ENCODE results near the gene SPPL2B.
"Not testable (repeated sequence)": the region's sequence is repeated elsewhere in the genome, so short reads cannot be mapped to it uniquely, and the experiment has no call there.

SPPL2B gene

DNA sequence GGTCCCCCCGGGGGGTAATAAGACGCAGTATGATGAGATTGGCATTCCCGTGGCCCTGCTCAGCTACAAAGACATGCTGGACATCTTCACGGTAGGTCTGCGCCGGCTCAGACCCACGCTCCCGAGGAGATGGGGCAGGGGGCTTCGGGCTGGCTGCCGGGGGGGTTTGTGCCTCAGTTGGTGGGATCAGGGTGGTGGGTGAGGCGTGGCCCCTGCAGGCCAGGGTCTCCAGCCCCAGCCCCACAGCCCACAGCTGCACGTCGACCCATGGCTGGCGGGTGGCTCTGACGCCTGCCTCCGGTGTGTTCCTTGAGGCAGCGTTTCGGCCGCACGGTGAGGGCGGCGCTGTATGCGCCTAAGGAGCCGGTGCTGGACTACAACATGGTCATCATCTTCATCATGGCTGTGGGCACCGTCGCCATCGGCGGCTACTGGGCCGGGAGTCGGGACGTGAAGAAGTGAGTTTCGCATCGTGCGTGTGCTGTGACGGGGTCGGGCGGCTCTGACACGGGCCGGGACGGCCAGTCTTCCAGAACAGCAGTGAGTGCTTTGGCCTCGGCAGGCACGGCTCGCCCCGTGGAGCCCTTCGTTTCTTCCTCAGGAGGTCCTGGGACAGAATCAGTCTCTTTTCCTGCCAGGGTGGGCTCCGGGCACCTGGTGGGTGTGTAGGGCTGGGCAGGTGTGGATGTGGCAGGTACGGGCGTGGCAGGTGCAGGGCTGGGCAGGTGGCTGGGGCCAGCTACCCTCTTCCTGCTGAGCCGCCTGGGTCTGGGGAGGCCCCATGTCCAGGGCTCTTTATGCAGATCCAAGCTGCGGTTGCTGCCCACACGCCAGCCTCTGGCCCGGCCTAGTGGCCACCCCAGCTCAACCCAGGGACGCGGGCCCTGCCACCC lies 10.5 kb downstream of the SPPL2B start:
- no peak for DNase-seq

DNA sequence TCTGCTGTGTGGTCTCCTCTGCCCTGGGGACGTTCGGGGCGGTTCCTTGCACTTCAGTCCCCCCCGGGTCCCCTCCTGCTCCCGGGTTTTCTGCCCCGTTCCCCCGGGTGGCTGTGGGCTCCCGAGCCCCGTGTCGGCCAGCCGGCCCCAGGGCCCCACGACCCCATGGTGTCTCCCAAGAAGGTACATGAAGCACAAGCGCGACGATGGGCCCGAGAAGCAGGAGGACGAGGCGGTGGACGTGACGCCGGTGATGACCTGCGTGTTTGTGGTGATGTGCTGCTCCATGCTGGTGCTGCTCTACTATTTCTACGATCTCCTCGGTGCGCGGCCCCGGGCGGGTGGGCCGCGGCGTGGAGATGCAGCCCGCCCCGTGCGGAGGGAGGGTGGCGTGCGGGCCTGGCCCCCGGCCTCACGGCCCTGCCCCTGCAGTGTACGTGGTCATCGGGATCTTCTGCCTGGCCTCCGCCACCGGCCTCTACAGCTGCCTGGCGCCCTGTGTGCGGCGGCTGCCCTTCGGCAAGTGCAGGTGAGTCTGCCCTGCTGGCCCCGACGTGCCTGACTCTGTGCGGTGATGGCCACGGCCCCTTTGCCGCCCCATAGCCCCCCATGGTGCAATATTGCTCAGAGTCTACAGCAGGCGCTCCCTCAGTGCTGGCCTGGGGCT lies 11.3 kb downstream of the SPPL2B start:
- DNase-seq: no peak

DNA sequence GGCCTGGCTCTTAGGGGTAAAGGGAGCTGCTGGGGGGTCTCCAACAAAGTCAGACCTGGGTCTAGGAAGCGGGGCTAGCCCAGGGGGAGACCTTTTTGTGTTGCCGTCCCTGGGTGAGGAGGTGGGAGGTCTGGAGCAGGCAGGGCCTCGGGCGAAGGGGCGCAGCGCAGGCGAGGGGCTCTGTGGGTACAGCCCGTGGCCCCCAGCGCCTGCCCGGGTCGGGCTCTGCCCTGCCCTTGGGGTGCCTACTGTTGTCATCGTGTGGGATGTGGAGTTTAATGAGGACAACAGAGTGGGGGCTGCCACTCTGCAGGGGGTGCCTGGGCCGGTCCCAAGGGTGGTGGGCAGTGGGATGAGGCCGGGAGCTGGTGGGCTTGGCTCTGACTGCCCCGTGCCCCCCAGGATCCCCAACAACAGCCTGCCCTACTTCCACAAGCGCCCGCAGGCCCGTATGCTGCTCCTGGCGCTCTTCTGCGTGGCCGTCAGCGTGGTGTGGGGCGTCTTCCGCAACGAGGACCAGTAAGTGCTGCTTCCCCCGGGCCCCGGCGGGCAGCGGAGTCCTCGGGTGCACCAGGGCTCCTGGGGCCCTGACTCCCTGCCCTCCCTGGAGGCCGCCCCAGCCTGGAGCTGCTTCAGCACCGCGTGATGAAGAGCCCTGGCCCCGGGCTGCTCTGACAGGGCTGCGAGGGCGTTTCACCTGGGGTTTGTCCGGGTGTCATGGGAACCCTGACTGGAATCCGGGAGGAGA lies 12.2 kb downstream of the SPPL2B start:
- no peak for DNase-seq

DNA sequence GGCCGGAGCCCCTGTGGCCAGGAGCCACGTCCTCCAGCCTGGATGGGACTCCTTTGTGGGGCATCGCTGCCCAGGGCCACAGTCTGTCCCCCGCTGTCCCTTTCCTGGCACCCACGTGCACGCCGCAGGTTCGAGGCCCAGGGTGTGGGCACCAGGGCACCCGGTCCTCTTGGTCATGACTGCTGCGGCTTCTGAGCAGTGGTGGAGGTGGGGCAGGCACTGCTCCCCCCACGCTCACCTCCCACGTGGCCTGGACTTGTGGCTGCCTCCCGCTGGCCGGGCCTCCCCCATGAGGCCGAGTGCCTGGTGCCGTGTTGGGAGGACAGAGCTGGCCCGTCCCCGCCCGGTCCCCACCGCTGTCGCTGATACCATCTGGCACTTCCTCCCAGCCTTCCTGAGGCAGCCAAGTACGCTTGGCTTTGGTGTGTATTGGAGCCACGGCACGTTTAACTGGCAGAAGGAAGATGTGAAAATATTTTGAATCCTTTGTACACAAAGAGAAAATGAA lies 12.8 kb downstream of the SPPL2B start:
- no peak for DNase-seq

DNA sequence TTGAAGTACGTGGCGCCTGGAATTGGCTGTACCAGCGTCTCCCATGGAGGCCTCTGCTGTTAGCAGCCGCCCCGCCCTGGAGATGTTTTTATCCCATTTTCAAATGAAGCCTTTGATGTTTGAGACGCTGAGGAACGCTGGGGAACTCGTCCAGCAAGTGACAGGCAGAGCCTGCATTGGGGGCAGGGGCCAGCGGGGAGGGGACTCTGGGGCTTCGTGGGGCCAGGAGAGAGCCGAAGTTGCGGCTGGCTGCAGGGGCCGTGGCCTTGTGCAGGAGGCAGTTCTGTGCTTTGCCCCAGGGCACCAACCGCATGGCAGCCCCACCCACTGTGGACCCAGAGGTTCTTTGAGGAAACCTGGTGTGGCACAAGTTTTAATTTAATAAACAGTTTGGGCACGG lies 13.5 kb downstream of the SPPL2B start:
- DNase-seq: no peak

DNA sequence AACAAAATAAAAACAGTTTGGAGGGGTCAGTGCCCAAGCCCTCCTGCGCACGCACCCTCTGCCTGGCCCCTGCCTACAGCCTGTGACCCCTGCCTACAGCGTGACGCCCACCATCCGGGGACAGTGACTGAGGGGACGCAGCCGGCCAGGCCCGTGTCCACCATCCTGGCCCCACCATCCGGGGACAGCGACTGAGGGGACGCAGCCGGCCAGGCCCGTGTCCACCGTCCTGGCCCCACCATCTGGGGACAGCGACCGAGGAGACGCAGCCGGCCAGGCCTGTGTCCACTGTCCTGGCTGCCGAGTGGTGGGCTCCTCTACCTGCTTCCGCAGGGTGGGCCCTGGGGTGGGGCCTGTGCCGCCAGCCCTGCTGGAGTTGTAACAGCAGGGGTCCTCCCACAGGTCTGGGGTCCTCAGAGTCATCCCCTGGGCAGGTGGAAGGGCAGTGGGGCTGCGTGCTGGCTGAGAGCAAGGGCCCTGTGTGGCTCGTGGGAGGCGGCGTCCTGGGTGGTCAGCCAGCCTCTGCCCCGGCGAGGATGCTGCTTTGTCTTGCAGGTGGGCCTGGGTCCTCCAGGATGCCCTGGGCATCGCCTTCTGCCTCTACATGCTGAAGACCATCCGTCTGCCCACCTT lies 14.3 kb downstream of the SPPL2B start:
- no peak for DNase-seq

DNA sequence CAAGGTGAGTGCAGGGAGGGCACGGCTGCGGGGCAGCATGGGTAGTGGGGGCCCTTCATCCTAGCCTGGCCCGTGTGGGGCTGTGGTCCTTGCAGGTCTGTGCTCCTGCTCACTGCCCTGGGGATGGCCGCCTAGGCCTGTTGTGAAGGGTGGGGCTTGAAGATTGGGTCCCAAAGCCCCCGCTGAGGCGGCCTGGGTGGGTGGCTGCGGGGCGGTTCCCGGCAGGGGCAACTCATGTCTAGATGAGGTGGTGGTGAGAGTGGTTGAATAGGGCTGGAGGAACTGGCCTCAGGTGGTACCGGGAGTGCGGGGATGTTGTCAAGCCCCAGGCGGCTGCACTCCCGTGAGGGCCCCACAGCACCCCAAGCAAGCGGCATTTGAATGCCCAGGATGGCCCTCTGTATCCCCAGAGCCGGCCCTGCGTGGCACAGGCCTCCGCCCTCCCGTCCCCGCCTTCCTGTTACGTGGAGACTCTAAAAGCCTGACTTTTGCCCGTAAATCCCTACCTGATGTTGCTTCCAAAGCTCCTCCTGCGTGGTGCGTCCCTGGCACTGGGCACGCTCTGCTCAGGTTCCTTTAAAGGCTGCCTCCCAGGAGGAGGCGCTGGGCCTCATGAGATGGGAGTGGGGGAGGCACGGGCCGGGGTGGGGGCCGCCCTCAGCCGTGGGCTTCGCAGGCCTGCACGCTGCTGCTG lies 15.0 kb downstream of the SPPL2B start:
- DNase-seq: no peak

DNA sequence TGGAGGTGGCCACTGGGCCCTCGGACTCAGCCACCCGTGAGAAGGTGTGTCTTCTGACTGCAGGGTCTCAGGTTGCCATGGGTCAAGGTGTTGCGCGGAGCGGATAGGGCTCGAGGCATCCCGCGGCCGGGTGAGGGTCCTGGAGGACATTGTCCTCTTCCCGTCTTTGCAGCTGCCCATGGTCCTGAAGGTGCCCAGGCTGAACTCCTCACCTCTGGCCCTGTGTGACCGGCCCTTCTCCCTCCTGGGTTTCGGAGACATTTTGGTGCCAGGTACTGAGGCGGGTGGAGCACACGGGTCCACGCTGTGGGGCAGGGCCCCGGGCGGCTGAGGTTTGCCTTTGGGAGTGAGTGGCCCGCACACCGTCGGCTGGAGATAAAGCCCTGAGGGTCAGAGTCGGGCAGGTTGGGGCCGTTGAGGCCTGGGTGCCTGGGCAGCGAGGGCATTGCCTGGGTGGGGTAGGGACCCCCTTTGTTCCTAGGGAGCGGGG lies 15.9 kb downstream of the SPPL2B start:
- no peak for DNase-seq

DNA sequence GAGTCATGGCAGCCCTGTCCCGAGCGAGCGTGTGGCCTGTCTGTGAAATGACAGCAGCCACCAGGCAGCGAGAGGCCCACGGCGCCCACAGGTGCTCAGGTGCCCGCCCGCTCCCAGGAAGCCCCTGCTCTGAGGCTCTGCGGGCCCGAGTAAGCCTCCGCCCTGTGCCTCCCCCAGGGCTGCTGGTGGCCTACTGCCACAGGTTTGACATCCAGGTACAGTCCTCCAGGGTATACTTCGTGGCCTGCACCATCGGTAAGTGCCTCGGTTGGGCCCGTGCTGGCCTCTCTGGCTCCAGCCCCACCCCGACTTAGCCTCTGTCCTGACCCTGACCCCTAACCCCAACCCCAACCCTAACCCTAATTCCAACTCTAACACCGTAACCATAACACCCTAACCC lies 16.6 kb downstream of the SPPL2B start:
- DNase-seq: no peak

DNA sequence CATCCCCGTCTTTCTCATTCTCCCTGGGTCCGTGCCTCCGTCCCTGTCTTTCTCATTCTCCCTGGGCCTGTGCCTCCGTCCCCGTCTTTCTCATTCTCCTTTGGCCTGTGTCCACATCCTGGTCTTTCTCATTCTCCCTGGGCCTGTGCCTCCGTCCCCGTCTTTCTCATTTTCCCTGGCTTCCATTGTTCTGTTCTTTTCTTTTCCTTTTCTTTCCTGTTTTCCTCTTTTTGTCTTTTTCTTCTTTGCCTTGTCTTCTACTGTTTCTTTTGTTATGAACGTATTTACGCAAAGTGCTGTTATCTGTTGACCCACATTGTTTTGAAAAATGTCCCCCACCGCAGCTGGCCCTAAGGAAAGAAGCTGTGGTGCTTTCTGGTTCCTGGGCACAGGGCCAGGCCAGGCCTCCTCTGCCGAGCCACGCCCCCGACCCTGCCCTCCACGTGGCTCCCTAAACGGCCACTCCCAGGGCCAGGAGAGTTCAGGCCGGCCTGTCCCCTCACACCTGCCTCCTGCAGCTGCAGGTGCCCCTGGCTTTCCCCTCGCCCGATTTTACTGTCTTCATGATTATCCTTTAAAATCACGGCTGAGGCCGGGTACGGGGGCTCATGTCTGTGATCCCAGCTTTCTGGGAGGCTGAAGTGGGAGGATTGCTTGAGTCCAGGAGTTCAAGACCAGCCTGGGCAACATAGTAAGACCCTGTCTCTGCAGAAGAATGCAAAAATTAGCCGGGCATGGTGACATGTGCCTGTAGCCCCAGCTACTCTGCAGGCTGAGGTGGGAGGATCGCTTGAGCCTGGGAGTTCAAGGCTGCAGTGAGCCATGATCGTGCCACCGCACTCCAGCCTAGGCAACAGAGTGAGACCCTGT lies 17.5 kb downstream of the SPPL2B start:
- no peak for DNase-seq

DNA sequence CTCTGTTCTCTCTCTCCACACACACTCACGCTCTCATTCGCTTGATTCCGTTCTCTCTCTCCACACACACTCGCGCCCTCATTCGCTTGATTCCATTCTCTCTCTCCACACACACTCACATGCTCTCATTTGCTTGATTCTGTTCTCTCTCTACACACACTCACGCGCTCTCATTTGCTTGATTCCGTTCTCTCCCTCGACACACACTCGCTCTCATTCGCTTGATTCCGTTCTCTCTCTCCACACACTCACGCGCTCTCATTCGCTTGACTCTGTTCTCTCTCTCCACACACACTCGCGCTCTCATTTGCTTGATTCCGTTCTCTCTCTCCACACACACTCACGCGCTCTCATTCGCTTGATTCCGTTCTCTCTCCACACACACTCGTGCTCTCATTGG lies 21.3 kb downstream of the SPPL2B start:
- not testable (repeated sequence) for DNase-seq

DNA sequence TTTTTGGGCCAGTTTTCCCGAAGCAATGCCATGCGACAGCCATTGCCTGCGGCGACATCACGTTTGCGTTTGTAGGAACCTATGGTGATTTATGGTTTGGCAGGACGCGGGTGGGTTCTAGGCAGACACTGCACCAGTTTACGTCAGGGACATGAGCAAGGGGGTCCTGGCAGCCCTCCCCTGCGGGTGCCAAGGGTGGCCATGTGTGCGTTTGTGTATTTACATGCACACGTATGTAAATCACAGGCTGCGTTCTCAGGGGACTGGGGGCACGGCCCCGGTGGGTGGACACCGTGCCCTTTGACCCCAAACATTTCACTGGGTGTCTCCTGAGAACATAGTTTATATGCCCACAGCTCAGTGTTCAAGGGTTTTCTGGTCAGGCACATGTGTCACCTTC lies 22.2 kb downstream of the SPPL2B start:
- no peak for DNase-seq

DNA sequence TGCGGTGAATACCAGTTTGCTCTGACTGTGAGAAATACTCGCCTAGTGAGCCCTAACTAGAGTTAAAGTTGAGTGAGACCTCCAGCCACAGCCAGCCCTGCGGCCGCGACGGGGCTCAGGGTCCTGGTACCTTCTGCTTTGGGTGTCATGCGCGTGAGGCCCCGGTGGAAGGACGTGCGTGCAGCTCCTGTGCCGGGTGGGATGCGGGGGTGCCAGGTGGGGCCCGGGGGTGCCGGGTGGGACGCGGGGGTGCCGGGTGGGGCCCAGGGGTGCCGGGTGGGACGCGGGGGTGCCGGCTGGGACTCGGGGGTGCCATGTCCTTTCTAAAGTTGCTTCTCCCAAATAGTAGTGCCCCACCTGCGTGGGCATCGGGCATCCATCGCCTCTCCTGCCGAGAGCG lies 23.1 kb downstream of the SPPL2B start:
- no peak for DNase-seq

DNA sequence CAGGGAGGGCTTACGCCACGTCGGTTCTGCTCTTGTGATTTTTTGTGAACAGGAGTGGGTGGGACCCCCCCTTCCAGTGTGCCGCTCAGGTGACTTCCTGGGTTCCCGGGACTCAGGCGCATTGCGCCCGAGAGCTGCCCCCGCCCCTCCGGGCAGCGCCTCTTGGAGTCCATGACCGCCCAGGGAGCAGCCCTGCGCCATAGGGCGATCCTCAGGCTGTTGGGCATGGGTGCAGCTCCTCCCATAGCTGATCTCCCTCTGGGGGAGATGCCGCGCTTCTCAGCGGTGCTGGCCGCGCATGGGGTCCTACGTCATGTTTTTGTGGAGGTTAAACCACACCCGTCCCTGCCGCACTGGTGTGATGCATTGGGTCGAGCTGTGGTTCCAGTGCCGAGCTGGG lies 23.6 kb downstream of the SPPL2B start:
- no peak for DNase-seq

DNA sequence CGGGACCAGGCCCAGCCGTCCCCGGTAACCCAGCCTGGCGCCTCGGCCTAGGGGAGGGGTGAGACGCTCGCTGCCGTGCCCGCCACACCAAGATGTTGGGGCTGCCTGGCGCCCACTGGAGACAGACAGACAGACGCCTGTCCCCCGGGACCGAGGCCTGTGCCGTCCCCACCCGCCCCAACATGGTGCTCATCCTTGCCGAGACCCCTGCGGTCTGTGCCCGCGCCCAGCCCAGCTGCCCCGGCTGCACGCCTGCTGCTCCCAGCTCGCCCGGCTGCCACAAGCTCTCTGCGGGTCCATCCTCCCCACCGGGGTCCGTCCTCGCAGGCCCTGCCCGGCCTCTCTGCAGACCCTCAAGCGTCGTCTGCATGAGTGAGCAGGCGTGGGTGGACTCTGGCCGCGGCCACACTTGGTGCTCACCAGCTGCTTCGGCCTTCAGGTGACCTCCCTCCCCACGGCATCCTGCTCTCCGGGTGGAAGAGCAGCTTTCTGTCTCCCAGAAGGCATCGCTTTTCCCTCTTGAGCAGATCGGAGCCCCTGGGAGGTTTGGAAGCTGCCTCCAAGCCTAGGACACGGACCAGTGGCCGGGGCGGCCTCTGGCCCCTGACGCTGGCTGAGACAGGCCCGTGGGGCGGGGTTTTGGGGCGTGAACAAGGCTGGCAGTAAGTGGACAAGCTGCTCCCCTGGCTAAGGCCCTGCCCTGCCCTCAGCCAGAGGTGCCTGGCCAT lies 24.8 kb downstream of the SPPL2B start:
- no peak for DNase-seq

DNA sequence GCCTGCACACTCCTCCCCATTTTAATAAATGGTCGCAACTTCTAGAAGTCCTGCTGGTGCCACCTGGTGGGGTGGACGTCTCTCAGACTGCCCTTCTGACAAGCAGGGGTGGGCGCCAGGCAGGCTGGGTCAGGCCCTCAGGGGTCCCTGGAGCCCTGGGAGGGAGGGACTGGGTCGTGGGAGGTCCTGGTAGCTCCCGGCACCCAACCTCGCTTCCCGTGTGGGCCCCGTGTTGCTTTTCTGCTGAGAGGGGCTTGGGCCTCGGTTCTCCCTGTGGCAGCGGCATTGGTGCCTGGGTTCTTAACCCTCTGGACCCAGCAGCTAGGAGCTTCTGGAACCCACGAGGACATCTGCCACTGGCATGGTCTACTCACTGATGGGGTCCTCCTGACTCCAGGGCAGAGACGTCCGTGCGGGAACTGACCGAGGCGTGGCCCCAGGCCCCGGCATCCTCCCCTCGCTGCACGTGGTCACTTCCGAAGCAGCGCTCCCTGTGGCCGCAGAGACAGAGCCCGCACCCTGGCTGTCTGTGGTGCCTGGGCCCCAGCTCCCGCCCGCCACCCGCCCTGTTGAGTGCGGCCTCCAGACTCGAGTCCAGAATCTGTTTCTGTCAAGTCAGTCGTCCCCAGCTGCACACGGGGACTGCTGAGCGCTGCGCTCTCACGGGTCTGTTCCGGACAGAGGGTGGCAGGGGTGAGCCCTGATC lies 25.6 kb downstream of the SPPL2B start:
- no peak for DNase-seq

DNA sequence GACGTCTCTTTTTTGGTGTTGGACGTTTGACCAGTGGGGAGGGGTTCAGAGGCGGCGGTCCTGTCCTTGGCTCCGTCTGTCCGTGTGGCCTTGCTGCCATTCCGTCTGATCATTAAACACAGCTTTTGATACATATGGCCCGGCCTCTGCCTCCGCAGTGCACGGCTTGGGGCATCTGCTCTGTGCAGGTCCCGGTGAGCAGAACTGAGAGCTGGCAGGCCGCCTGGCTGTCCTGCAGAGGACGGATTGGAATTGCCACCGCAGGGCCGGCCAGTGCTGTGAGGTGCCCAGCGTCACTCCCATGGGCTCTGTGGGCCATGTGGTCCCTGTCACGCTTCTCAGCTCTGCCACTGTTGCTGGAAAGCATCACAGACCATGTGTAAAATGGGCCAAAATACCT lies 26.2 kb downstream of the SPPL2B start:
- no peak for DNase-seq

DNA sequence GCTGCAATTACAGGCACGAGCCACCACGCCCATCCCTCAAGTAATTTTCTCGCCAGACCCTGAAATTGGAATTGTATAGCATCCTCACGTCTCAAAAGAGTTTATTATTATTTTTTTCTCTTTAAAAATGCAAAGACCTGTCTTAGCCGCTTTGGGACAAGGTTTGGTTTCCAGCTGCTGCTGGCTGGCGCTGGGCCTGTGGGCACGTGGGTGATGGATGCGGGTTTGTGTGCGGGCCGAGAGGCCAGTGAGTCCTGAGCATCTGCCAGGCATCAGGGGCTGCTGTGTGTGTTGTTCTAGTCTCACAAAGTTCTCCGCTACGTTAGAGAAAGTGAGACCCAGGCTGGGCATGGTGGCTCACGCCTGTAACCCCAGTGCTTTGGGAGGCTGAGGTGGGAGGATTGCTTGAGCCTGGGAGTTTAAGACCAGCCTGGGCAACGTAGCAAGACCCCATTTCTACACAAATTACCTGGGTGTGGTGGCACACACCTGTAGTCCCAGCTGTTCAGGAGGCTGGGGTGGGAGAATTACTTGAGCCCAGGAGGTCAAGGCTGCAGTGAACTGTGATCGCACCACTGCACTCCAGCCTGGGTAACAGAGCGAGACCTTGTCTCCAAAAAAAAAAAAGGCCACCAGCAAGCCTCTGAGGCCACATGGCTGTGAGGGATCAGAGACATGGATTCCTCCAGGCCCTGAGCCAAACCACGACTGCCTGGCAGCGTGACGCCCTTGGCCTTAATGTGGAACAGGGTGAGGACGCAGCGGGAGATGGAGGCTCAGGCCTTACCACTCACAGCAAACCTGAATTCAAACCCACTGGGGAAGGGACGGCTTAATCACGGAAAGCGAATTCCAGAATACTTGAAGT lies 26.9 kb downstream of the SPPL2B start:
- DNase-seq: no peak

All from CD4-positive, alpha-beta T cell treated with Interleukin-4 for 4 hours (primary cell).